ENCODE measurements around the gene RANBP2. TPM values are rescaled to one million over a fixed set of nuclear protein-coding genes. Genes with fewer than 3 reads are reported as not detected.
A peak's percentile ranks its signal among the peaks of the same experiment; 100 is the strongest.
"Not testable (repeated sequence)": the region's sequence is repeated elsewhere in the genome, so short reads cannot be mapped to it uniquely, and the experiment has no call there.

RANBP2 gene
- total RNA-seq, 1 donor from 2014 or later = 58.6 TPM

DNA sequence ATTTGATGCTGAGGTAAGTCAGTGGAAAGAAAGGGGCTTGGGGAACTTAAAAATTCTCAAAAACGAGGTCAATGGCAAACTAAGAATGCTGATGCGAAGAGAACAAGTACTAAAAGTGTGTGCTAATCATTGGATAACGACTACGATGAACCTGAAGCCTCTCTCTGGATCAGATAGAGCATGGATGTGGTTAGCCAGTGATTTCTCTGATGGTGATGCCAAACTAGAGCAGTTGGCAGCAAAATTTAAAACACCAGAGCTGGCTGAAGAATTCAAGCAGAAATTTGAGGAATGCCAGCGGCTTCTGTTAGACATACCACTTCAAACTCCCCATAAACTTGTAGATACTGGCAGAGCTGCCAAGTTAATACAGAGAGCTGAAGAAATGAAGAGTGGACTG is 47.4 kb downstream of the RANBP2 start:
- DNase-seq (ENCODE audit: low spot score); intact Hi-C loops (cut with DNase I): not testable (repeated sequence)

DNA sequence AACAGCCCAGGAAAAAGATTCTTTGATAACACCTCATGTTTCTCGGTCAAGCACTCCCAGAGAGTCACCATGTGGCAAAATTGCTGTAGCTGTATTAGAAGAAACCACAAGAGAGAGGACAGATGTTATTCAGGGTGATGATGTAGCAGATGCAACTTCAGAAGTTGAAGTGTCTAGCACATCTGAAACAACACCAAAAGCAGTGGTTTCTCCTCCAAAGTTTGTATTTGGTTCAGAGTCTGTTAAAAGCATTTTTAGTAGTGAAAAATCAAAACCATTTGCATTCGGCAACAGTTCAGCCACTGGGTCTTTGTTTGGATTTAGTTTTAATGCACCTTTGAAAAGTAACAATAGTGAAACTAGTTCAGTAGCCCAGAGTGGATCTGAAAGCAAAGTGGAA is 48.6 kb downstream of the RANBP2 start:
- intact Hi-C loops (cut with DNase I); DNase-seq (ENCODE audit: low spot score): not testable (repeated sequence)

DNA sequence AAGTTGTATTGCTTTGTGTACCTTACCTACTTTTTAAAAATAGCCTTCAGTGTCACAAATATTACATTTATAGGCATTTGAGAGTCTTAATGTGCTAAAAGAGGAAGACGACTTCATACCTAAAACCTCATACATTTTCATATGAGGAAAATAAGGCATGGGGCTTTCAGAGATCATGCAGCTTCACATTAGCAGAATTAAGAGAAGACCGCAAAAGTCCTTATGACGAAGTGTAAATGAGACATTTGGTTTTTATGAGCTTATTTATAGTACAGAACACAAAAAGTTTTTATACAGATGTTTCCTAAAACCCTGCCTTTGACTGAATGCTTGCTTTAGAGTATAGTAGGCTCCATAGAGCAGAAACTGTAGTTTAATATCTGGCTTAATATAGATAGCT is 57.2 kb downstream of the RANBP2 start:
- DNase-seq (ENCODE audit: low spot score) = no peak

DNA sequence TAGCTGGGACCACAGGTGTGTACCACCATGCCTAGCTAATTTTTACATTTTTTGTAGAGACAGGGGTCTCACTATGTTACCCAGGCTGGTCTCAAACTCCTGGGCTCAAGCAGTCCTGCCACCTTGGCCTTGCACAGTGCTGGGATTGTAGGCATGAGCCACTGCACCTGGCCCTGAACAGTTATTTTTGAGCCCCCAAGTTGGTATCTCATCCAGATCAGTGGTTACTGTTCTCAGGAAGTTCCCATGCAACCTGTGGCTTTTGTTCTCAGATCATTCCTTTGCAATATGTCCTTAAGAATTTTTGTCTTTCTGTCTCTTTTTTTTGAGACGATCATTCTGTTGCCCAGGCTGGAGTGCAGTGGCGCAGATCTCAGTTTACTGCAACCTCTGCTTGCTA is 59.6 kb downstream of the RANBP2 start:
- intact Hi-C loops (cut with DNase I) = no loop called here
- DNase-seq (ENCODE audit: low spot score) = no peak

More for the DNA sequence above, 57.2 kb downstream of the RANBP2 start:
- intact Hi-C loops (cut with DNase I) = no loop called here

DNA sequence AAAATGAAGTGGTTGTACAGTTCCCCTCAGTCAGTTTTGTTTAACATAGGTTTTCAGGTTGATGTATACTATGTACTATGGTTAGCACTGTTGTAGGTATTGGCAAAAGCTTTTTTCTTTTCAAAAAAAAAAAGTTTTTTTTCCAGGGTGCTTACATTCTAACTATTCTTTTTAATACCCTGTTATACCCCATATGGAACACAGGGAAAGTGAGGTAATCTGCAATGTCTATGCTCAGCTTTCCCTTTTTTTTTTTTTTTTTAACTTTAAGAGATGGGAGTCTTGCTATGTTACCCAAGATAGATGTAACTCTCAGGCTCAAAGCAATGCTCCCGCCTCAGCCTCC is 66.7 kb downstream of the RANBP2 start:
- no peak for DNase-seq (ENCODE audit: low spot score)
- intact Hi-C loops (cut with DNase I) = no loop called here

DNA sequence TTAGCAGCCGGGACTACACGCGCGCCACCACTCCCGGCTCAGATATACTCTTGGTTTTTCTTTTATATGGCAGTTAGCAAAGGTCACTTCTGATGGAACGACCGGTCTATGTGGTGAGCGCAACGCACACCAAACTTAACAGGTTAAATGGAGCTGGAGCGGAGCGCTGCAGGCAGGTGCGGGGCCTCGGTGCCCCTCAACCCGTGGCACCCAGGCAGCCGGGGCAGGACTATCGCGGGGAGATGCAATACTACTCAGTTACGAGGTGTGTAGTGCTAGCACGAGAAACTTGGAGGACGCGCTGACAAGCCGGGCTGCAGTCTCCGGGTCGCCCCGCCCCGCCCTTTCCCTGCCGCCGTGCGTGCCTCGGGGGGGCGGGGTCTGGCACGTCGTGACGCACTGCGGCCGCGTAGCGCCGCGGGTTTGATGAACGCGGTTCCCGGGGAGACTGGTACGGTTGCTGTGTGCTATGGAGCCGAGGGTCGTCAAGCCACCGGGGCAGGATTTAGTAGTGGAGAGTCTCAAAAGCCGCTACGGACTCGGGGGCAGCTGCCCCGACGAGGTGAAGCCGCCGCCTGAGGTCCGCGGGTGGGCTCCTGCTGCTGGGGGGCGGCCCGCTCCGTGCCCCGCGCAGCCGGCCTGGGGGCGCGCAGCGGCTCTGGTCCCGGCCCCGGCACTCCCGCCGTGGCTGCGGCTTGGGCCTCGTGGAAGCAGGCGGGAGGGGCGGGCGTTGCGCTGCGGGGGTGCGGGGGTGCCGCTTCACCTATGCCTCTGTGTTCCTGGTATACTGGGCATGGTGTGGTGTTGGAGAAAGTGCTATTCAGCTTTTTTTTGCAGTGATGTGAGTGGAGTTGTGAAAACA is 67.3 kb downstream of the RANBP2 start, which contains the start of gene CCDC138:
Gene CCDC138, plus strand, starts transcription at position 418 of the 862 bp plus-strand sequence. Its CDS starts 52 bp downstream, at position 470.
- intact Hi-C loops (cut with DNase I) = no loop called here

DNA sequence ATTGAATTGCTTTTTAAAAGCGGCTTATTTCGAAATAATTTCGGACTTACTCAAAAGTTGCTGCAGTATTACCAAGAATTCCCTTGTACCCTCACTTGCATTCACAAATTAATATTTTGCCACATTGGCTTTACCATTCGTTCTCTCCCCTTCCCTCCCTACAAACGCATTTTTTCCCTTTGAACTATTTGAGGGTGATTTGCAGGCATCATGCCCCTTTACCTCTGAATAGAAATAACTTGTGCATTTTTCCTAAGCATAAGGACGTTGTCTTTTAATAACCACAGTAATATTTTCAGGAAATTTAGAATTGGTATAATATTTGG is 67.9 kb downstream of the RANBP2 start:
- intact Hi-C loops (cut with DNase I) = no loop called here
- no peak for DNase-seq (ENCODE audit: low spot score)

More for the DNA sequence above, 67.3 kb downstream of the RANBP2 start, which contains the start of gene CCDC138:
- DNase-seq (ENCODE audit: low spot score) = peak; percentile 95

DNA sequence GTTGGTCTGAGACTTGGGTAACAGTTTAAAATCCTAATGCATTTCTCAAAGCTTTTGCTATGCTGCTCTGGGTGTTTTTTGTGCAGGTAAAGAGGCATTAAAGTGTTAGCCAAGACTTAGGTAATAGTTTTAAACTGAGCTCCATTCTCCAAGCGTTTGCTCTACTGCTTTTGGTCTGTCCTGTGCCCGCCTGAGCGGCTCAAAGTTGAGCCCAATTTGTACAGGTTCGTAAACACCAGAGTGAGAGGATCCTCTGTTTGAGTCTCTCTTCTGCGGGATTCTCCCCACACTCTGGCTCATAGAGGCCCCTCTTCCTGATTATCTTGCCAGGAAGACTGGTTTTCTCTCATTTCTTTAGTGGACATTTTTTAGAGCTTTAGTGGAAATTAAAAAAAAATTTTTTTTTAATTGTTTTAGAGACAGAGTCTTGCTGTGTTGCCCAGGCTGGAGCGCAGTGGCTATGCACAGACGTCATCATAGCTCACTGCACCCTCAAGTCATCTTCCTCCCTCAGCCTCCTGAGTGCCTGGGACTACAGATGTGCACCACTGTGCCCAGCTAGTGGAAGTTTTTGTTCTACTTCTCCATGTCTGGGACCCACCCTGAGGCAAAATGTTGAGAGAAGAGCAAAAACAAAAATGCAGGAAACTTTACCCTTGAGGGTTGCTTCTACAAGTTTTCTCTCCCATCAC is 83.9 kb downstream of the RANBP2 start:
- intact Hi-C loops (cut with DNase I) = no loop called here
- DNase-seq (ENCODE audit: low spot score) = no peak

DNA sequence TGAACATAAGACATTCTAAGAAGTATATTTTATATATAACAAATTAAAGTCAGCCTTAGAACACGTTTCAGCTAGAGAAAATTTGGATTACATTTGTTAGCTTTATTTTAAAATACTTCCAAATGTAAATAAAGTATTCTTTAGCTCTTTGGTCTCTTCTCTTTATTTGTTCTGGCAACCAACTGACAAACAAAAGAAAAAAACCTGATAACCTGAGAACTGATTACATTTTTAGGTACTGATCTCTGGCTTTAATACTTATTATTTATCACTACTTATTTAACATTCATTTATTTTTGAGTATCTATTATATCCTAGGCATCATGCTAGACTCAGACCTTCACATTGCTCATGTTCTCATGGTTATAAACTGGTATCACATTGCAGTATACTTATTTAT is 85.8 kb downstream of the RANBP2 start:
- no peak for DNase-seq (ENCODE audit: low spot score)
- intact Hi-C loops (cut with DNase I) = no loop called here

DNA sequence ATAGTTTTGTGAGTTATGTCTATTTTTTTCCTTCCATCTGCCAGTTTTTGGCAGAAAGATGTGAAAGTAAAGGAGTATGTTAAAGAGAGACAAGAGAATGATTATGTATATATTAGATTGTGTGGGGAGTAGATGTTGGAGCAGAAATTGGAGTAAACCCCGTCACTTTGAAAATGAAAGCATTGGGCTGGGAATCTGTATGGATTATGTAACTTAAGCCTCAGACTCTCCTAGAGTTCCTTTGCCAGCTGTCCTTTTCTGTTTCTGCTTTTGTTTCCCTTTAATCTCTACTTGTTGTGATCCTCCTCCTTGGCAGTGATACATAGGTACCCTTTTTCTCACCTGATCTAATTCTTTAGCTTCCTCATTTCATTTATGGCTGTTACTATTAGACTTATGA is 86.5 kb downstream of the RANBP2 start:
- no peak for DNase-seq (ENCODE audit: low spot score)
- intact Hi-C loops (cut with DNase I) = no loop called here

DNA sequence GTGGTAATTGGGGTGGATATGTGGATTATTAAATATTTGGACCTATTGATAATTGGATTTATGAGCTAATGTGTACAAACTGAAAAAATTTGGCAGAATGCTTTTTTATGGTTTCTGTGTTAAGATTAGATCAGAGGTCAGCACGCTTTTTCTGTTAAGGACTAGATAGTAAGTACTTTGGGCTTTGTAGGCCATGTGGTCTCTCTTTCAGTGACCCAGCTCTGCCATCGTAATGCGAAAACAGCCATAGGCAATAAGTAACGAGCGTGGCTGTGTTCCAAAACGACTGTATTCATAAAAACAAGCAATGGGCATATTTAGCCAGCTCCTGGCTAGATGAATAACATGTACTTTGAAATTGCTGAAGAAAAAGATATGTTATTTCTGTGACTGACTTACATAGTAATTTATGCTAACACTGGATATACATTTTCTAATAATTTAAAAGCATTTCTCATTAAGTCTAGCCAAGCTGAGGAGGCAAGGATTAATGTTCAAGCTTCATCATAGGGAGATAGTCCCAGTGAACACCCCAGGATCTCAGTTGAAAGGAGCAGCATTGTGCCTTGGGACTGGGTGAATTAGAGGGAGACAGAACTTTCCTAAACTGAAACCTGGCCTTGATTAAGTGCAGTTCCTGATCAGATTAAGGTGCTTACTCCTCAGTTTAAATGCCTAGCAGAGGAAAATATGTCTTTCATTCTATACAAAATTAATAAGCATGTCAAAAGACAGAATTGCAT is 87.3 kb downstream of the RANBP2 start:
- intact Hi-C loops (cut with DNase I) = no loop called here
- no peak for DNase-seq (ENCODE audit: low spot score)

DNA sequence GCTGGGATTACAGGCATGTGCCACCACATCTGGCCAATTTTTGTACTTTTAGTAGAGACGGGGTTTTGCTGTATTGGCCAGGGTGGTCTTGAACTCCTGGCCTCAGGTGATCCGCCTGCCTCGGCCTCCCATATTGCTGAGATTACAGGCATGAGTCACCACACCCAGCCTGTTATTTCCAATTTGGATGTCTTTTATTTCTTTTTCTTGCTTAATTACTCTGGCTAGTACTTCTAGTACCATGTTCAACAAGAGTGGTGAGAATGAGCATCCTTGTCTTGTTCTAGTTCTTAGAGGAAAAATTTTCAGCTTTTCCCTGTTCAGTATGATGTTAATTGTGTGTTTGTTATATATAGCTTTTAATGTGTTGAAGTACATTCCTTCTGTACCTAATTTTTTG is 90.7 kb downstream of the RANBP2 start:
- DNase-seq (ENCODE audit: low spot score) = no peak
- intact Hi-C loops (cut with DNase I) = no loop called here

DNA sequence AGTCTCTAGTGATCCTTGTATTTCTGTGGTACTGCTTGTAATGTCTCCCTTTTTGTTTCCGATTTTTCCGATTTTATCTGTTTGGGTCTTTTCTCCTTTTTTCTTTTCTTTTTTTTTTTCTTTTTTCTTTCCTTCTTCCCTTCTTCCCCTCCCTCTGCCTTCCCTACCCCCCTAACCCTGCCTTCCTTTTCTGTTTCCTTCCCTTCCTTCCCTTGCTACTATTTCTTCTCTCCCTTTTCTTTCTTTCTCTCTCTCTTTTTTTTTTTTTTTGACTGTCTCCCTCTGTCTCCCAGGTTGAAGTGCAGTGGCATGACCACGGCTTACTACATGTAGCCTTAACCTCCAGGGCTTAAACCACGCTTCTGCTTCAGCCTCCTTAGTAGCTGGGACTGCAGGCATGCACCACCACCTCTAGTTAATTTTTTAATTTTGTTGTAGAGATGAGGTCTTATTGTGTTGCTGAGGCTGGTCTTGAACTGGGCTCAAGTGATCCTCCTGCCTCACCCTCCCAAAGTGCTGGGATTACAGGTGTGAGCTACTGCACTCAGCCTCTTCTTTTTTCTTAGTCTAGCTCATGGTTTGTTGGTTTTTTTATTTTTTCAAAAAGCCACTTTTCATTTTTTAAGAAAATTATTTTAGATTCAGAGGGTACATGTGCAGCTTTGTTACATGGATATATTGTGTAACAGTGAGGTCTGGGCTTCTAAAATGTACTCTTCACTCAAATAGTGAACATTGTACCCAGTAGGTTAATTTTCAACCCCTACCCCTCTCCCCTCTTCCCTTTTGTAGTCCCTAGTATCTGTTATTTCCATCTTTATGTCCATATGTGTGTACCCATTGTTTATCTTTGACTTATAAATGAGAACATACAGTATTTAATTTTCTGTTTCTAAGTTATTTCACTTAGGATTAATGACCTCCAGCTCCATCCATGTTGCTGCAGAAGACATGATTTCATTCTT is 92.0 kb downstream of the RANBP2 start:
- intact Hi-C loops (cut with DNase I) = no loop called here

DNA sequence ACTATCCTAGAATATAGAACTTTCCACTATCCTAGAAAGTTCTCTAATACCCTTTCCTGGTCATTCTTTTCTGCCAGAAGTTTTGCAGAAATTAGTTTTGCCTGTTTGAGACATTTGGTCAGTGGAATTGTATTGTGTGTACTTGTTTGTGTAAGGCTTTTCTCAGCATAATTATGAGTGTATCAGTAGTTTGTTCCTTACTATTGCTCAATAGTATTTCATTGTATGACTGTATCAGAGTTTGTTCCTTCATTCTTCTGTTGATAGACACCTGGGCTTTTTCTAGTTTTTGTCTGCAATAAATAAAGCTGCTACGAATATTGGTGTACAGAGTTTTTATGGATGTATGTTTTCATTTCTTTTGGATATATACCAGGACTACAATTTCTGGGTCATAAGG is 94.5 kb downstream of the RANBP2 start:
- DNase-seq (ENCODE audit: low spot score) = no peak
- intact Hi-C loops (cut with DNase I) = no loop called here

More for the DNA sequence above, 92.0 kb downstream of the RANBP2 start:
- no peak for DNase-seq (ENCODE audit: low spot score)

DNA sequence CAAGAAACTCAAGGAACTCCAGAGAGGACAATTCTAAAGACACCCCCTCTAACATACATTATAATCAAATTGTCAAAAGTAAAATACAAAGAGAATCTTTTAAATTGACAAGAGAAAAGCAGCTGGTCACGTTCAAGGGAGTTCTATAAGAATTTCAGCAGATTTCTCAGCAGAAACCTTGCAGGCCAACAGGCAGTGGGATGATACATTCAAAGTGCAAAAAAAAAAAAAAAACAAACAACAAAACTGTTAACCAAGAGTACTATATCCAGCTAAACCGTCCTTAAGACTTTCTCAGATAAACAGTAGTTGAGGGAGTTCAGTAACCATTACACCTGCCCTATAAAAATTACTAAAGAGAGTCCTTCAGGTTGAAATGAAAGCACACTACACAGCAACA is 101.2 kb downstream of the RANBP2 start:
- intact Hi-C loops (cut with DNase I) = no loop called here
- no peak for DNase-seq (ENCODE audit: low spot score)

DNA sequence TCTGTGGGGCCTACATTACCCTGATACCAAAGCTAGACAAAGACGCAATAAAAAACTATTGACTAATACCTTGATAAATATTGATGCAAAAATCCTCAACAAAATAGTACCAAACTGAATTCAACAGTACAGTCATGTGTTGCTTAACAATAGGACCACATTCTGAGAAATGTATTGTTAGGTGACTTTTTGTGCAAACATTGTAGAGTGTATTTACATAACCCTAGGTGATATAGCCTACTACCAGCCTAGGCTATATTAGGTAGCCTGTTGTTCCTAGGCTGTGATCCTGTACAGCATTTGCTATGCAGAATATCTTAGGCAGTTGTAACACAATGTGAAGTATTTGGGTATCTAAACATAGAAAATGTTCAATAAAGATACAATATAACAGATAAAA is 104.0 kb downstream of the RANBP2 start:
- intact Hi-C loops (cut with DNase I) = no loop called here
- DNase-seq (ENCODE audit: low spot score) = no peak

DNA sequence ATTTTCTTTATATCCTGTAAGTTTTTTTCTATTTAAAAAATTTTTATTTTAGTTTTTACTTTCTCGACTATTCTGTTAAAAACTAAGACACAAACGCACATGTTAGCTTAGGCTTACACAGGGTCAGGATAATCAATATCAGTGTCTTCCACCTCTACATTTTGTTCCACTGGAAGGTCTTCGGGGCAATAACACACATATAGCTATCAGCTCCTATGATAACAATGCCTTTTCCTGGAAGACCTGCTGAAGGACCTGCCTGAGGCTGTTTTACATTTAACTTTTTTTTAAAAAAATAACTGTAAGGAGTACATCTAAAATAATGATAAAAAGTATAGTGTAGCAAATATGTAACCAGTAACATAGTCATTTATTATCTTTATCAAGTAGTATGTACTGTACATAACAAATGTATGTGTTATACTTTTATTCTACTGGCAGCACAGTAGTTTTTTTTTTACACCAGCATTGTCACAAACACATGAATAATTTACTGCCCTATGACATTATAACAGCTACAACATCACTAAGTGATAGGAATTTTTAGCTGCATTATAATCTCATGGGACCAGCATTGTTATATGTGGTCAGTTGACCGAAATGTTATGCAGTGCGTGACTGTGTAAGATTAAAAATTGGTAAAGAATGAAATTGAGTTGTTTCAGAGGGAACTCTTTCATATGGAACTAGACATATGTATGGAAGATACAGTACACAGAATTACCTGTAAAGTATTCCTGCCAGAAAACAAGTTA is 105.2 kb downstream of the RANBP2 start:
- no peak for DNase-seq (ENCODE audit: low spot score)
- intact Hi-C loops (cut with DNase I) = no loop called here

DNA sequence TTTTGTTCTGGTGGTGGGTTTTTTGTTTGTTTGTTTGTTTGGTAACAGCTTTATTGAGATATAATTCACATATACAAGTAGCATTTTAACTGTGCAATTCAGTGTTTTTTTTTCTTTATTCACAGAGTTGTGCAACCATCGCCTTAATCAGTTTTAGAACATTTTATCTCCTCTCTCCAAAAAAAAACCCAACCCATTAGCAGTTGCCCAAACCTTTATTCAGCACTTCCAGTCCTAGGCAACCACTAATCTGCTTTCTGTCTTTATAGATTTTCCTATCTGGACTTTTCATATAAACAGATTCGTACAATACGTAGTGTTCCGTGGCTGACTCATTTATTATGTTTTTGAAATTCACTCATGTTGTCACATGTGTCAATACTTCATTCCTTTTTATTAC is 106.0 kb downstream of the RANBP2 start:
- no peak for DNase-seq (ENCODE audit: low spot score)
- intact Hi-C loops (cut with DNase I) = no loop called here

DNA sequence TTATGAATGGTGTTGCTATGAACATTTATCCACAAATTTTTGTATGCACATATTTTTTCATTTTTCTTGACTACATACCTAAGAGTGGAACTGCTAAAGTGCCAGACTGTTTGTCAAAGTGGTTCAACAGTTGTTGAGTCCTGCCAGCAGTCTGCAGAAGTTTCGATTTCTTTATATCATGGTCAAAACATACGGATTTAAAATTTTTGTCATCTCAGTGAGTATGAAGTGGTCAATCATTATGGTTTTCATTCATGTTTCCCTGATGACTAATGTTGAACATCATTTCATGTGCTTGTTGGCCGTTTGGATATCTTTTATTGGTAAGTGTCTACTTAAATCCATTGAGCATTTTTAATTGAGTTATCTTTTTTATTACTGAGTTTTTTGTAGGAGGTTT is 106.5 kb downstream of the RANBP2 start:
- intact Hi-C loops (cut with DNase I) = no loop called here
- DNase-seq (ENCODE audit: low spot score) = no peak

Measured in cardiac septum (tissue), 1 donor.